GM12878 (cell line): ENCODE data around the gene CHPF2. TPM values are rescaled to one million over a fixed set of nuclear protein-coding genes. Genes with fewer than 3 reads are reported as not detected.

ENCODE experiments used
- ATAC-seq: fragments of 200-7000 bp; cut with Tn5 transposase; 3 replicates; pipeline ENCODE4 v1.9.1; 2020; ENCODE audit warnings: mild to moderate bottlenecking, moderate library complexity
- BruUV-seq: library from RNA; stranded (reverse); fragments of 400-500 nt; replicated peaks from 2 replicates; lab custom pipeline; 2021; lab: Mats Ljungman, UMichigan
- CTCF ChIA-PET: fragments of 300-600 bp; sonication (Branson Sonifier 250); formaldehyde crosslinking; extraction: SDS; loops from one replicate; lab custom pipeline; 2021; ENCODE audit warnings: inconsistent platforms; lab: Yijun Ruan, JAX
- POLR2A ChIA-PET: fragments of 350-600 bp; formaldehyde crosslinking; extraction: SDS; loops from one replicate; lab custom pipeline; 2021; ENCODE audit warnings: inconsistent platforms; lab: Charles Lee
- RAD21 ChIA-PET: fragments of 300-600 bp; sonication (Branson Sonifier 250); formaldehyde crosslinking; loops from one replicate; lab custom pipeline; 2023; ENCODE audit warnings: antibody characterized with exemption; ENCODE audit not compliant: unreplicated experiment; lab: Charles Lee
- SMC1A ChIA-PET: fragments of 300-600 bp; sonication (Branson Sonifier 250); formaldehyde crosslinking; loops from one replicate; lab custom pipeline; 2023; ENCODE audit not compliant: unreplicated experiment, uncharacterized antibody; lab: Charles Lee
- DNase-seq: peaks from one replicate; pipeline ENCODE4 v3.0.0-alpha.2; 2011; ENCODE audit warnings: low read depth, low spot score
- FAIRE-seq: peaks from 3 replicates; lab custom pipeline; 2011; peaks lifted over from hg19 to GRCh38; lab: Jason Lieb, UNC
- H2AFZ ChIP-seq: 2 replicates; pipeline ENCODE4 v1.6.0; 2011; ENCODE audit warnings: low read depth, low read length, control low read depth; ENCODE audit not compliant: control insufficient read depth
- H3K27ac ChIP-seq: 2 replicates; pipeline ENCODE4 v1.5.1; 2011; ENCODE audit warnings: control low read depth; ENCODE audit not compliant: control insufficient read depth, insufficient read depth
- H3K27me3 ChIP-seq, 2 experiments: replicated peaks in 1 of 2; 2 replicates each; pipeline versions ENCODE4 v1.6.0 to v1.6.1; 2011; ENCODE audit warnings: low read length in 1 of 2; ENCODE audit not compliant: control insufficient read depth in 2 of 2, insufficient read depth in 2 of 2
- H3K36me3 ChIP-seq, 2 experiments: 2 replicates each; pipeline ENCODE4 v1.5.1; 2011; ENCODE audit warnings: low read length in 1 of 2; ENCODE audit not compliant: control insufficient read depth in 2 of 2, insufficient read depth in 2 of 2
- H3K4me1 ChIP-seq: 2 replicates; pipeline ENCODE4 v1.6.1; 2011; ENCODE audit warnings: mild to moderate bottlenecking, low read length, moderate library complexity, mixed read lengths; ENCODE audit not compliant: control insufficient read depth, insufficient read depth
- H3K4me2 ChIP-seq: 2 replicates; pipeline ENCODE4 v1.6.0; 2011; ENCODE audit warnings: control low read depth; ENCODE audit not compliant: control insufficient read depth, insufficient read depth
- H3K4me3 ChIP-seq: fragments of 200-600 bp; sonication (generic); 2 replicates; pipeline ENCODE4 v1.5.1; 2016
- H3K79me2 ChIP-seq: 2 replicates; pipeline ENCODE4 v1.6.0; 2011; ENCODE audit warnings: low read length; ENCODE audit not compliant: control insufficient read depth, insufficient read depth
- H3K9ac ChIP-seq: 2 replicates; pipeline ENCODE4 v1.8.0; 2011; ENCODE audit warnings: low read length, control low read depth, mixed read lengths; ENCODE audit not compliant: control insufficient read depth, insufficient read depth
- H3K9me3 ChIP-seq: replicated peaks from 3 replicates; pipeline ENCODE4 v1.5.1; 2011; ENCODE audit warnings: mild to moderate bottlenecking, low read length; ENCODE audit not compliant: control insufficient read depth, insufficient read depth
- H4K20me1 ChIP-seq: 2 replicates; pipeline ENCODE4 v1.6.0; 2011; ENCODE audit not compliant: control insufficient read depth, insufficient read depth
- CEBPB ChIP-seq, 2 experiments: fragments of 150-350 bp in 1 of 2; IDR thresholded peaks; 2 replicates each; pipeline ENCODE4 v1.6.1; 2012 to 2014; ENCODE audit warnings: low read depth in 2 of 2, low read length in 2 of 2, borderline replicate concordance in 1 of 2, inconsistent platforms in 1 of 2
- HCFC1 ChIP-seq: fragments of 150-350 bp; IDR thresholded peaks from 2 replicates; pipeline ENCODE4 v1.6.1; 2014; ENCODE audit warnings: low read length
- POLR2AphosphoS5 ChIP-seq: IDR thresholded peaks from 2 replicates; pipeline ENCODE4 v1.6.1; 2011; ENCODE audit warnings: mild to moderate bottlenecking, low read length, inconsistent platforms
- whole genome bisulfite sequencing: methylation state at CpG from one replicate; pipeline ENCODE4 v1.1.6; 2016; ENCODE audit warnings: low lambda C conversion rate; ENCODE audit not compliant: insufficient replicate concordance, insufficient coverage; ENCODE audit errors: missing lambda C conversion rate; 5-methylcytosine and 5-hydroxymethylcytosine counted together
- in situ Hi-C: fragments of 300-500 bp; cut with MboI; formaldehyde crosslinking; loops from 9 replicates; pipeline ENCODE4 v1.14.3; 2018; ENCODE audit warnings: mixed read lengths
- intact Hi-C: fragments of 100-400 bp; cut with micrococcal nuclease; formaldehyde crosslinking; loops from one replicate; pipeline ENCODE4 v1.14.2; 2022; ENCODE audit not compliant: unreplicated experiment
- polyA plus RNA-seq, 11 experiments: library from polyadenylated mRNA; depleted of rRNA in 4 of 11; unstranded in 6 of 11; stranded (reverse) in 5 of 11; fragments of >200 nt; fragmentation: Nextera tagmentation in 4 of 11; fragmentation: Illumina TruSeq in 1 of 11; extraction: Ambion mirVana in 4 of 11; extraction: Trizol in 1 of 11; gene quantifications; 1 replicate in 1 of 11; 2 replicates in 10 of 11; pipeline versions ENCODE4 v1.2.1 to v1.2.3, GENCODE V29; 2011 to 2016; ENCODE audit warnings: inconsistent platforms in 2 of 11, missing spikeins in 2 of 11, low read depth in 1 of 11
- total RNA-seq, 4 experiments: library from RNA; depleted of rRNA in 3 of 4; stranded (reverse); fragments of >200 nt in 3 of 4; fragmentation: Illumina TruSeq in 1 of 4; extraction: Trizol in 1 of 4; gene quantifications; 2 replicates each; pipeline versions ENCODE4 v1.2.1 to v1.2.3, GENCODE V29; 2013 to 2021
- TF ChIP-seq, protein P1 (sequence below): fragments of 150-350 bp; IDR thresholded peaks from 2 replicates; pipeline ENCODE4 v1.6.1; 2016; ENCODE audit warnings: low read depth, low read length
- TF ChIP-seq, protein P2 (sequence below): fragments of 450-650 bp; IDR thresholded peaks from 2 replicates; pipeline ENCODE4 v1.6.1; 2018; ENCODE audit warnings: mild to moderate bottlenecking, low read depth, moderate library complexity; ENCODE audit not compliant: partially characterized antibody
- TF ChIP-seq, protein P3 (sequence below): IDR thresholded peaks from 2 replicates; pipeline ENCODE4 v1.6.1; 2012; ENCODE audit warnings: low read depth, low read length, improper control_type of control experiment

The CHPF2 gene
- total and polyA plus RNA-seq, 10 of the 15 experiments (the other 5 are each of a cell fraction or from before 2014, with no cell fraction given): 0.23 to 33.1 (median 11.5) TPM

DNA sequence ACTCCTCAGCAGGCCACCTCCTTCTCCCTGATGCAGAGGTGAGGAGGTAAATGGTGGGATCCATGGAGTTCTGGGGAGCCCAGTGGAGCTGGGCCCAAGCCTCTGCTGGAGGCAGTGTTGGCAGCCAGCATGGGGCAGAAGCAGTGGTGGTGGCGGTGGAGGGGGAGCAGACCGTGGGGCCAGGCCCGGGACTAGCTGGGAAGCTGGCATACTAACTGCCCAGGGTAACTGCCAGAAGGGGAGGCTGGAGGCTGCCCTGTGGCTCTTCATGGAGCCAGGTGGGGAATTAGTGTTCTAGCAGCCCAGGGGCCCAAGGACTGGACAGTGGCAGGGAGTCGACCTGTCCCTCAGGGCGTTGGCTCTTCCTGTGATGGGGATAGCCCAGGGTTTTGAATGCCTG is 32.3 kb downstream of the CHPF2 start:
- no peaks in the 10 kb centered on the region for H4K20me1 ChIP-seq
- DNase-seq: no peak
- no peak overlapping the region for H3K9ac ChIP-seq
- H3K4me1 ChIP-seq: no peaks in the 10 kb centered on the region
- POLR2A ChIA-PET: no interaction called here
- TF ChIP-seq, protein P1, sequence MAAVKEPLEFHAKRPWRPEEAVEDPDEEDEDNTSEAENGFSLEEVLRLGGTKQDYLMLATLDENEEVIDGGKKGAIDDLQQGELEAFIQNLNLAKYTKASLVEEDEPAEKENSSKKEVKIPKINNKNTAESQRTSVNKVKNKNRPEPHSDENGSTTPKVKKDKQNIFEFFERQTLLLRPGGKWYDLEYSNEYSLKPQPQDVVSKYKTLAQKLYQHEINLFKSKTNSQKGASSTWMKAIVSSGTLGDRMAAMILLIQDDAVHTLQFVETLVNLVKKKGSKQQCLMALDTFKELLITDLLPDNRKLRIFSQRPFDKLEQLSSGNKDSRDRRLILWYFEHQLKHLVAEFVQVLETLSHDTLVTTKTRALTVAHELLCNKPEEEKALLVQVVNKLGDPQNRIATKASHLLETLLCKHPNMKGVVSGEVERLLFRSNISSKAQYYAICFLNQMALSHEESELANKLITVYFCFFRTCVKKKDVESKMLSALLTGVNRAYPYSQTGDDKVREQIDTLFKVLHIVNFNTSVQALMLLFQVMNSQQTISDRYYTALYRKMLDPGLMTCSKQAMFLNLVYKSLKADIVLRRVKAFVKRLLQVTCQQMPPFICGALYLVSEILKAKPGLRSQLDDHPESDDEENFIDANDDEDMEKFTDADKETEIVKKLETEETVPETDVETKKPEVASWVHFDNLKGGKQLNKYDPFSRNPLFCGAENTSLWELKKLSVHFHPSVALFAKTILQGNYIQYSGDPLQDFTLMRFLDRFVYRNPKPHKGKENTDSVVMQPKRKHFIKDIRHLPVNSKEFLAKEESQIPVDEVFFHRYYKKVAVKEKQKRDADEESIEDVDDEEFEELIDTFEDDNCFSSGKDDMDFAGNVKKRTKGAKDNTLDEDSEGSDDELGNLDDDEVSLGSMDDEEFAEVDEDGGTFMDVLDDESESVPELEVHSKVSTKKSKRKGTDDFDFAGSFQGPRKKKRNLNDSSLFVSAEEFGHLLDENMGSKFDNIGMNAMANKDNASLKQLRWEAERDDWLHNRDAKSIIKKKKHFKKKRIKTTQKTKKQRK: no peak
- 9% methylated on average over 5 of the region's 5 CpGs for WGBS
- in situ Hi-C loops (no loop called here), intact Hi-C loops (no loop called here)
- no peaks in the 10 kb centered on the region for H3K79me2 ChIP-seq
- ATAC-seq: no peak
- no peaks in the 10 kb centered on the region for H3K9me3 ChIP-seq
- SMC1A ChIA-PET: no interaction called here
- H3K36me3 ChIP-seq: no peaks in the 10 kb centered on the region
- no peak overlapping the region for H2AFZ ChIP-seq
- H3K4me3 ChIP-seq: no peak overlapping the region
- peaks cover 0 to 7% of the 10 kb centered on the region in 2 experiments; a peak in 2 of 4 replicates for H3K27me3 ChIP-seq
- H3K27ac ChIP-seq: no peak overlapping the region
- CTCF ChIA-PET: interaction anchor here (1.0 kb wide), 1 partner anchor 20 kb away, joined by 3 read pairs; no protein-coding TSS in a partner anchor
- RAD21 ChIA-PET: no interaction called here
- no peak overlapping the region for H3K4me2 ChIP-seq
- FAIRE-seq: no peak
- no TSS peak for BruUV-seq

DNA sequence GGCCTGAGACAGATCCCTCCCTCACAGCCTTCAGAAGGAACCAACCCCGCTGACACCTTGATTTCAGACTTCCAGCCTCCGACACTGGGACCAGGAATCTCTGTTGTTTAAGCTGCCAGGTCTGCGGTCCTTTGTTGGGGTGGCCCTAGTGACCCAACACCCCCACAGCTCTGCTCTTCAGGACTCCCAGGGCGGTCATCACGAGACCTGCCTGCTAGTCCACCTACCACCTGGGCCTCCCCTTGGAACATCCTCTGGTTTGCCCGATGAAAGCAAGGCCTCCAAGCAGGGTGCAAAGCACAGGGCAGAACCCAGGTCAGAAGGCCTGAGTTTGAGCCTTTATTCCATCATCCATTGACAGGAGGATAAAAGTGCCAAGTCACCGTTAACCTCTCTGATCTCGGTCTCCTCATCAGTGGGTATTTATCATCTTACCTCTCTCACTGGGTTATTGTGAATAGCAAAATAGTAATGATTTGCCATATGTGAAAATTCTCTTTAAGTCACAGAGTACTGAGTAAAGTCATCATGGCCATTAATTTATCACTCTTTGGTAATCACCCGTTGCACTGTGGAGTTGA is 33.2 kb downstream of the CHPF2 start:
- no TSS peak for BruUV-seq
- 35% methylated on average over 9 of the region's 9 CpGs for WGBS
- RAD21 ChIA-PET: no interaction called here
- CTCF ChIA-PET: no interaction called here
- H3K36me3 ChIP-seq: no peaks in the 10 kb centered on the region
- no peak overlapping the region for H3K9ac ChIP-seq
- DNase-seq (no peak), FAIRE-seq (no peak), ATAC-seq (no peak)
- in situ Hi-C loops: no loop called here
- no peaks in the 10 kb centered on the region for H3K9me3 ChIP-seq
- intact Hi-C loops: no loop called here
- H4K20me1 ChIP-seq: no peaks in the 10 kb centered on the region
- no peak overlapping the region for H2AFZ ChIP-seq
- SMC1A ChIA-PET: no interaction called here
- H3K27me3 ChIP-seq: peaks cover 0 to 7% of the 10 kb centered on the region in 2 experiments; a peak in 2 of 4 replicates
- no peak overlapping the region for H3K4me2 ChIP-seq
- H3K4me3 ChIP-seq: no peak overlapping the region
- POLR2A ChIA-PET: no interaction called here
- no peak overlapping the region for H3K27ac ChIP-seq
- no peaks in the 10 kb centered on the region for H3K4me1 ChIP-seq
- H3K79me2 ChIP-seq: no peaks in the 10 kb centered on the region
- no peak for TF ChIP-seq POLR2AphosphoS5
- TF ChIP-seq HCFC1: no peak
- TF ChIP-seq CEBPB (IDR thresholded peaks at IDR 0.05; ENCODE audit: borderline replicate concordance in 1 of 2, low read depth in 2 of 2, low read length in 2 of 2): no peak
- TF ChIP-seq, protein P2, sequence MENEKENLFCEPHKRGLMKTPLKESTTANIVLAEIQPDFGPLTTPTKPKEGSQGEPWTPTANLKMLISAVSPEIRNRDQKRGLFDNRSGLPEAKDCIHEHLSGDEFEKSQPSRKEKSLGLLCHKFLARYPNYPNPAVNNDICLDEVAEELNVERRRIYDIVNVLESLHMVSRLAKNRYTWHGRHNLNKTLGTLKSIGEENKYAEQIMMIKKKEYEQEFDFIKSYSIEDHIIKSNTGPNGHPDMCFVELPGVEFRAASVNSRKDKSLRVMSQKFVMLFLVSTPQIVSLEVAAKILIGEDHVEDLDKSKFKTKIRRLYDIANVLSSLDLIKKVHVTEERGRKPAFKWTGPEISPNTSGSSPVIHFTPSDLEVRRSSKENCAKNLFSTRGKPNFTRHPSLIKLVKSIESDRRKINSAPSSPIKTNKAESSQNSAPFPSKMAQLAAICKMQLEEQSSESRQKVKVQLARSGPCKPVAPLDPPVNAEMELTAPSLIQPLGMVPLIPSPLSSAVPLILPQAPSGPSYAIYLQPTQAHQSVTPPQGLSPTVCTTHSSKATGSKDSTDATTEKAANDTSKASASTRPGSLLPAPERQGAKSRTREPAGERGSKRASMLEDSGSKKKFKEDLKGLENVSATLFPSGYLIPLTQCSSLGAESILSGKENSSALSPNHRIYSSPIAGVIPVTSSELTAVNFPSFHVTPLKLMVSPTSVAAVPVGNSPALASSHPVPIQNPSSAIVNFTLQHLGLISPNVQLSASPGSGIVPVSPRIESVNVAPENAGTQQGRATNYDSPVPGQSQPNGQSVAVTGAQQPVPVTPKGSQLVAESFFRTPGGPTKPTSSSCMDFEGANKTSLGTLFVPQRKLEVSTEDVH: no peak
- TF ChIP-seq, protein P3, sequence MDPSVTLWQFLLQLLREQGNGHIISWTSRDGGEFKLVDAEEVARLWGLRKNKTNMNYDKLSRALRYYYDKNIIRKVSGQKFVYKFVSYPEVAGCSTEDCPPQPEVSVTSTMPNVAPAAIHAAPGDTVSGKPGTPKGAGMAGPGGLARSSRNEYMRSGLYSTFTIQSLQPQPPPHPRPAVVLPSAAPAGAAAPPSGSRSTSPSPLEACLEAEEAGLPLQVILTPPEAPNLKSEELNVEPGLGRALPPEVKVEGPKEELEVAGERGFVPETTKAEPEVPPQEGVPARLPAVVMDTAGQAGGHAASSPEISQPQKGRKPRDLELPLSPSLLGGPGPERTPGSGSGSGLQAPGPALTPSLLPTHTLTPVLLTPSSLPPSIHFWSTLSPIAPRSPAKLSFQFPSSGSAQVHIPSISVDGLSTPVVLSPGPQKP: no peak
